Testis (tissue), 2 donors: ENCODE measurements around the gene LRRC8A.

ENCODE experiments used
- CTCF ChIP-seq, 3 experiments: fragments of 450-650 bp in 2 of 3; fragments of 200-600 bp in 1 of 3; sonication (generic) in 1 of 3; IDR thresholded peaks; one replicate each; pipeline ENCODE4 v1.5.1; 2016 to 2019; ENCODE audit warnings: antibody characterized with exemption in 3 of 3, mild to moderate bottlenecking in 2 of 3, moderate library complexity in 1 of 3
- POLR2A ChIP-seq: fragments of 450-650 bp; IDR thresholded peaks from one replicate; pipeline ENCODE4 v1.6.1; 2017; ENCODE audit warnings: antibody characterized with exemption, mild to moderate bottlenecking, moderate library complexity

- TF ChIP-seq CTCF (IDR thresholded peaks at IDR 0.05): no peak
- TF ChIP-seq POLR2A: no peak
Measured at GRCh38 chr9:128877852-128878251, 4.1 kb upstream of the LRRC8A start.
